GM13977 (cell line): ENCODE results near the gene CLDN18.

Experiments used
- DNase-seq: peaks from one replicate; pipeline ENCODE4 v3.0.0; 2012; ENCODE audit warnings: low spot score
- in situ Hi-C: fragments of 300-500 bp; cut with MboI; formaldehyde crosslinking; loops from one replicate; pipeline ENCODE4 v1.12.0; 2022; ENCODE audit warnings: low sequenced_read_pairs, low pct_unique_long_range_greater_than_20kb, mixed read lengths, inconsistent platforms; ENCODE audit not compliant: unreplicated experiment
- TF ChIP-seq, protein P1 (sequence below): IDR thresholded peaks from 2 replicates; pipeline ENCODE4 v1.5.1; 2012; ENCODE audit warnings: mild to moderate bottlenecking, control low read depth; ENCODE audit not compliant: insufficient read depth; ENCODE audit errors: extremely low read depth, missing control alignments

Gene CLDN18

DNA sequence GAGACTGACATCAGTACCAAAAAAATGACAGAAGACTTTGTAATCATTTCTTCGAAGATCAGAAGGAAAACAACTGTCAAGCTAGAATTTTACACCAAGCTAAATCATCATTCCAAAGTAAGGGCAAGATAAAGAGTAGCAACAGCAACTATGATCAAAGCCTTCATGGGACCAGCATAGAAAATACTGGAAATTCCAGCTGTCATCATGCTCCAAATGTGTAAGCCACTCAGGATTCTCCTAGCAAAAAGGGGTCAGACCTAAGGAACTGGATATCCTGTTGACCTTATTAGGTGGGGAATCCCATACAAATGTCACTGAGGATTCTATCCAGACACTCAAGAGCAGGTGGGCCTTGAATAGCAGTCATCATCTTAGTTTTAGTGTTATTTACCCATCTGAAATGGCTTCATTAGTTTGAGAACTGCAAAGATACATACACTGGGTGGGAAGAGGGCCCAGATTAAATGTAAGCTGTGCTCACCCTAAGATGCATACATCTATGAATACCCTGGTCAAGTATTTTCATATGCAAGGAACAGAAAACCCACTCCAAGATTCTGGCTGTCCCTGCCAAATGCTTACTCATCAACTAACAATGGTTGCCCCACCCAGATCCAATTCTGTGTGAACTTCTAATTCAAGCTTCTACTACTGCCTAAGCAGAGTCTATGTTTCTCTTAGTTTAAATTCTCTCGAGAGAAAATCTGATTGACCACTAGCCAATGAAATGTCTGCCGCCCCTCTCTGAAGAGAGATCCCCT lies 33.5 kb downstream of the CLDN18 start:
- TF ChIP-seq, protein P1, sequence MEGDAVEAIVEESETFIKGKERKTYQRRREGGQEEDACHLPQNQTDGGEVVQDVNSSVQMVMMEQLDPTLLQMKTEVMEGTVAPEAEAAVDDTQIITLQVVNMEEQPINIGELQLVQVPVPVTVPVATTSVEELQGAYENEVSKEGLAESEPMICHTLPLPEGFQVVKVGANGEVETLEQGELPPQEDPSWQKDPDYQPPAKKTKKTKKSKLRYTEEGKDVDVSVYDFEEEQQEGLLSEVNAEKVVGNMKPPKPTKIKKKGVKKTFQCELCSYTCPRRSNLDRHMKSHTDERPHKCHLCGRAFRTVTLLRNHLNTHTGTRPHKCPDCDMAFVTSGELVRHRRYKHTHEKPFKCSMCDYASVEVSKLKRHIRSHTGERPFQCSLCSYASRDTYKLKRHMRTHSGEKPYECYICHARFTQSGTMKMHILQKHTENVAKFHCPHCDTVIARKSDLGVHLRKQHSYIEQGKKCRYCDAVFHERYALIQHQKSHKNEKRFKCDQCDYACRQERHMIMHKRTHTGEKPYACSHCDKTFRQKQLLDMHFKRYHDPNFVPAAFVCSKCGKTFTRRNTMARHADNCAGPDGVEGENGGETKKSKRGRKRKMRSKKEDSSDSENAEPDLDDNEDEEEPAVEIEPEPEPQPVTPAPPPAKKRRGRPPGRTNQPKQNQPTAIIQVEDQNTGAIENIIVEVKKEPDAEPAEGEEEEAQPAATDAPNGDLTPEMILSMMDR, result no peak
- in situ Hi-C loops, result no loop called here
- DNase-seq, result no peak

DNA sequence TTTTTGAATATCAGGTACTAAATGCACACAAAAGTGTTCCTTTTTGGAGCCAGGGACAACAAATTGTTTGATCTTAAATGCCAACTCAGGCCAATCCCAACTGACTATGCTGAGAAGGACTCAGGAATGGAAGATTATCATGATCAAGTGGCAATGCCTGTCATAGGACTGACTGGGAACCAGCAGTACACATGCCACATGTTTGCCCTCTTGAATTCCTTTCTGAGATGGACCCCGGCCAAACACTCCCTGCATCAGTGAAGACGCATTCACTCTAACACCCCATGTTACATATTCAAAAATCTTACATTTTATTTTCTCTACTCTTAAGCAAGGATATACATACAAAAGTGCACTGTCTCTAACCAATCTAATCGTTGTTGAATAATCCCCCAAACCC lies 36.1 kb downstream of the CLDN18 start:
- TF ChIP-seq, protein P1, result no peak
- in situ Hi-C loops, result no loop called here
- DNase-seq, result no peak

DNA sequence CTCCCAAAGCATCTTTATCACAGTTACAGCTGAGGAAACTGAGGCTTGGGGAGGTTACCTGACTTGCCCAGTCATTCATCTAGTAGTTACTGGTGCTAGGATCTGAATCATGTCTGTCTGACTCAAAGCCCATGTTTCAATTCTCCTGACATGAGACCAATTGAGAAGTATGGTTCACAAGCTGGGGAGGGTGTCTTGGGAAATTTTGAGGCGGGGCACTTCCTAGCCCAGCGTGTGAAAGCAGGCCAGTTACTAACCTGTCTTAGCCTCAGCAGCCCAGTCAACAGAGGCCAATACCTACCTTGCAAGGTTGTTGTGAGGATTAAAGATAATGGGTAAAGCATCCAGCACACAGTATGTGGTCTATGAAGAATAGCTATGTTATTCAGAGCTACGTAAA lies 37.0 kb downstream of the CLDN18 start:
- no peak for DNase-seq
- in situ Hi-C loops, result no loop called here
- TF ChIP-seq, protein P1, result no peak

DNA sequence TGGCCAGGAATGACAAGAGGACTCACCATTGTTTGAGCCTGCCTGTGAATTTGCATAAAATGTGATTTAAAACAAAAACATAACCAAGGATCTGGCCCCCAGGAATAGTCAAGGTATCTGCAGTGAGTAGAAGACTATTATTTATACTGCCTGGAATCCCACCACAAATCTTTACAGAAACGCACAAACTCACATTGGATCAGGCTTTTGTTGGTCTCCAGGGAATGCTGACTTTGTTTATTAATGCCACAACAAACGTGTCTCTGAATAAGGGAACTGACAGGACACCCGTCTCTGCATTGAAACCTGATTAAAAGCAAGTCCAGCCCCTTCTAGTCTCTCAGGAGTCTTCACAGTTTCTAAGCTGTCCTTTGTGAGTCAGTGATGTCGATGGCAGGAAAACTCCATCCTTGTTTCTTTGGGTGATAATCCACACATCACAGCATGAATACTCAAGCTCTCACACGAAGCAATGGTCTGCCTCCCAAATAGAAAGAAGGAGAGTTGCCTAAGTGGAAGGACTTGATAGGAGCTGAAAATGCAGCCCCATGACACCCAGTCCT lies 37.7 kb downstream of the CLDN18 start:
- no peak for DNase-seq
- in situ Hi-C loops, result no loop called here
- TF ChIP-seq, protein P1, result no peak

DNA sequence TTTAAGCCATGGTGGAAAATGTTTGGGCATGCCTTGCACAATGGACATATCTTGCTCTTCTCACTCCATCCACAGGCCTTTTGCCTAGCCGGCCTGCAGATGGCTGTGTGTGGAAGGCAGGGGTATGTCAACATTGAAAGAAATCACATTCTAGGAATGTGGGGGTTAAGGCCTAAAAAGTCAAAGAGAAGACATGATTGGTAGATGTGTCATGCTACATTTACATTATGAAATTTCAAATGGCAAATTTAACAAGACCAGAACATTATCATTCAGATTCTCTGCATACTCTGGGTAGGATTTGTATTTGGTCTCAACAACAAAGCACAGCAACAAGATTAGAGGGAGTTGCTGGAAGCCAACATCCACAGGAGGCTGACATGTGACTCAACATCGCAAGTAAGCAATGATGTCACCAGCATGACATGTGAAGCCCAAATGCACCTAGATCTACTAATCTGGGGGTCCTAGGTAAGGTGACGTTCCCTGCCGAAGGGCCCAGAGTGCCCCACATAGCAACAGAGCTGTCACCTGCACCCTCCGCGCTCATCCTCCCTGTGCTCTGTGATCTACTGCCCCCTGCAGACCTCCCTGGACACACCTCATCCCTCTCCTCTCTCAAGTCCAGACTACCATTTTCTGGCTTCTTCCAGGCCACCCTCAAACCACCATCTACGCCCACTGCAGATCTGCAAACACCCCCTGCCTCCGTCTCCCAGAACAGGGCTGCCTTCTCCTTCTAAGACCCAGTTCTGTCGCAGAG lies 39.4 kb downstream of the CLDN18 start:
- TF ChIP-seq, protein P1, result peak; percentile 27
- in situ Hi-C loops, result no loop called here
- no peak for DNase-seq

GRCh38 chr3:138051947-138052802 lies 42.2 kb downstream of the CLDN18 start:
- DNase-seq, result peak; percentile 36
- in situ Hi-C loops, result loop anchor here (25.0 kb wide), 1 partner anchor 860 kb away; no protein-coding TSS in a partner anchor
- TF ChIP-seq, protein P1, result peak; percentile 86
